Upper lobe of left lung (tissue), 6 donors: ENCODE data around the gene ADCY7. TPM values are rescaled to one million over a fixed set of nuclear protein-coding genes. Genes with fewer than 3 reads are reported as not detected.
A peak's percentile ranks its signal among the peaks of the same experiment; 100 is the strongest.

Experiments
- ATAC-seq, 2 donors: fragments of 200-7000 bp; cut with Tn5 transposase; one replicate each; pipeline ENCODE4 v1.9.1; 2022; ENCODE audit warnings: mild to moderate bottlenecking in 2 of 2, moderate library complexity in 2 of 2; ENCODE audit not compliant: low FRiP score in 2 of 2
- DNase-seq, 2 donors: peaks; one replicate each; pipeline ENCODE4 v3.0.0-alpha.2; 2019 to 2020
- H3K27ac ChIP-seq, 4 donors: fragments of 200-600 bp; sonication (generic); one replicate each; pipeline ENCODE4 v1.5.1; 2016 to 2019
- H3K27me3 ChIP-seq, 4 donors: fragments of 200-600 bp; sonication (generic); one replicate each; pipeline ENCODE4 v1.5.1; 2017 to 2019
- H3K36me3 ChIP-seq, 4 donors: fragments of 200-600 bp; sonication (generic); one replicate each; pipeline ENCODE4 v1.5.1; 2016 to 2019
- H3K4me1 ChIP-seq, 4 donors: fragments of 200-600 bp; sonication (generic); one replicate each; pipeline ENCODE4 v1.5.1; 2018 to 2019
- H3K4me3 ChIP-seq, 4 donors: fragments of 200-600 bp; sonication (generic); one replicate each; pipeline ENCODE4 v1.5.1; 2017 to 2019; ENCODE audit warnings: mild to moderate bottlenecking in 2 of 4, moderate library complexity in 1 of 4
- H3K9me3 ChIP-seq, 4 donors: fragments of 200-600 bp; sonication (generic); one replicate each; pipeline ENCODE4 v1.5.1; 2018 to 2019
- CTCF ChIP-seq, 6 experiments: fragments of 450-650 bp in 4 of 6; fragments of 200-600 bp in 2 of 6; sonication (generic) in 2 of 6; IDR thresholded peaks; one replicate each; pipeline ENCODE4 v1.5.1; 2016 to 2019; ENCODE audit warnings: antibody characterized with exemption in 6 of 6
- EP300 ChIP-seq, 4 donors: sonication (generic); formaldehyde crosslinking; IDR thresholded peaks; one replicate each; pipeline ENCODE4 v1.5.1; 2017; ENCODE audit warnings: antibody characterized with exemption in 4 of 4, control low read depth in 2 of 4
- POLR2A ChIP-seq, 4 donors: fragments of 450-650 bp; IDR thresholded peaks; one replicate each; pipeline ENCODE4 v1.5.1; 2016 to 2017; ENCODE audit warnings: antibody characterized with exemption in 4 of 4, mild to moderate bottlenecking in 2 of 4
- POLR2AphosphoS5 ChIP-seq, 2 donors: sonication (generic); formaldehyde crosslinking; IDR thresholded peaks; one replicate each; pipeline ENCODE4 v1.5.1; 2017; ENCODE audit warnings: antibody characterized with exemption in 2 of 2
- WGBS, 2 donors: methylation state at CpG; one replicate each; pipeline ENCODE4 v1.1.5; 2017 to 2018; 5-methylcytosine and 5-hydroxymethylcytosine counted together
- total RNA-seq, 6 donors: library from RNA; depleted of rRNA in 4 of 6; stranded (reverse); fragments of >200 nt in 4 of 6; gene quantifications; one replicate each; pipeline versions ENCODE4 v1.1.0 to v1.2.1, GENCODE V29; 2016 to 2021
- donor health status: DM: no; HTN: no; CAD: no; lungs with moderate emphysema.
- donor health status: DM: no; HTN: yes; CAD: no; lungs with severe emphysema.

ADCY7 gene
- total RNA-seq, 6 donors from 2014 or later: 46.9 to 177 (median 101) TPM

- Histone ChIP-seq H3K9me3 (no peaks in the 10 kb centered on the region), H3K27me3 (no peaks in the 10 kb centered on the region), H3K27ac (peak overlapping the region in 2 of 4 donors; percentile 70 to 85), H3K4me1 (peaks cover 7 to 74% (median 55%) of the 10 kb centered on the region in 4 donors), H3K36me3 (no peaks in the 10 kb centered on the region), H3K4me3 (no peak overlapping the region)
- DNase-seq (no peak), ATAC-seq (no peak)
- TF ChIP-seq CTCF (IDR thresholded peaks at IDR 0.05): no peak
- TF ChIP-seq EP300 (IDR thresholded peaks at IDR 0.05): no peak
- TF ChIP-seq POLR2AphosphoS5 (IDR thresholded peaks at IDR 0.05): no peak
- no peak for TF ChIP-seq POLR2A (IDR thresholded peaks at IDR 0.05)
- WGBS, 2 donors: 79 to 100% methylated on average over 1 to 2 of the region's 2 CpGs
Observed at GRCh38 chr16:50276326-50276640, 9.9 kb downstream of the ADCY7 start.

GRCh38 chr16:50276801-50277555, 10.6 kb downstream of the ADCY7 start:
- peaks cover 13 to 75% (median 58%) of the 10 kb centered on the region in 4 donors for H3K4me1 ChIP-seq
- DNase-seq (no peak), ATAC-seq (no peak)
- peak overlapping the region in 3 of 4 donors; percentile 55 to 85 (median 70) for H3K27ac ChIP-seq
- no peaks in the 10 kb centered on the region for H3K36me3 ChIP-seq
- no peaks in the 10 kb centered on the region for H3K9me3 ChIP-seq
- TF ChIP-seq EP300 (IDR thresholded peaks at IDR 0.05) (no peak), CTCF (IDR thresholded peaks at IDR 0.05) (no peak), POLR2AphosphoS5 (IDR thresholded peaks at IDR 0.05) (no peak), POLR2A (IDR thresholded peaks at IDR 0.05) (no peak)
- no peaks in the 10 kb centered on the region for H3K27me3 ChIP-seq
- 75 to 78% methylated on average over 4 of the region's 4 CpGs for WGBS, 2 donors
- no peak overlapping the region for H3K4me3 ChIP-seq

- H3K4me3 ChIP-seq: no peak overlapping the region
- H3K36me3 ChIP-seq: no peaks in the 10 kb centered on the region
- peaks cover 25 to 77% (median 63%) of the 10 kb centered on the region in 4 donors for H3K4me1 ChIP-seq
- TF ChIP-seq POLR2AphosphoS5 (IDR thresholded peaks at IDR 0.05) (no peak), POLR2A (IDR thresholded peaks at IDR 0.05) (no peak), EP300 (IDR thresholded peaks at IDR 0.05) (no peak), CTCF (IDR thresholded peaks at IDR 0.05) (no peak)
- DNase-seq (no peak), ATAC-seq (no peak)
- H3K9me3 ChIP-seq: no peaks in the 10 kb centered on the region
- no peaks in the 10 kb centered on the region for H3K27me3 ChIP-seq
- H3K27ac ChIP-seq: peak overlapping the region in 1 of 4 donors; percentile 62
- WGBS, 2 donors: 77 to 86% methylated on average over 3 of the region's 3 CpGs
Observed at GRCh38 chr16:50278251-50278650, 11.9 kb downstream of the ADCY7 start.

GRCh38 chr16:50279504-50279865, 13.1 kb downstream of the ADCY7 start:
- Histone ChIP-seq H3K27ac (peak overlapping the region; percentile 30 to 68 (median 53)), H3K4me1 (peaks cover 36 to 79% (median 67%) of the 10 kb centered on the region in 4 donors), H3K27me3 (no peaks in the 10 kb centered on the region), H3K9me3 (no peaks in the 10 kb centered on the region), H3K4me3 (peak overlapping the region in 1 of 4 donors; percentile 1), H3K36me3 (no peaks in the 10 kb centered on the region)
- ATAC-seq (no peak), DNase-seq (no peak)
- TF ChIP-seq CTCF (IDR thresholded peaks at IDR 0.05) (no peak), POLR2A (IDR thresholded peaks at IDR 0.05) (no peak), EP300 (IDR thresholded peaks at IDR 0.05) (no peak), POLR2AphosphoS5 (IDR thresholded peaks at IDR 0.05) (no peak)
- 53 to 55% methylated on average over 2 of the region's 2 CpGs for WGBS, 2 donors

GRCh38 chr16:50280932-50281331, 14.6 kb downstream of the ADCY7 start:
- no peak for TF ChIP-seq EP300 (IDR thresholded peaks at IDR 0.05)
- TF ChIP-seq CTCF (IDR thresholded peaks at IDR 0.05): no peak
- DNase-seq (no peak), ATAC-seq (no peak)
- WGBS, 2 donors: 91 to 100% methylated on average over 1 to 5 of the region's 5 CpGs
- Histone ChIP-seq H3K4me3 (peak overlapping the region in 1 of 4 donors; percentile 24), H3K4me1 (peaks cover 41 to 81% (median 72%) of the 10 kb centered on the region in 4 donors), H3K36me3 (no peaks in the 10 kb centered on the region), H3K27ac (peak overlapping the region; percentile 70 to 86 (median 80)), H3K9me3 (no peaks in the 10 kb centered on the region), H3K27me3 (no peaks in the 10 kb centered on the region)
